LHCN-M2 (cell line): ENCODE measurements around the gene GALK2. TPM values are rescaled to one million over a fixed set of nuclear protein-coding genes. Genes with fewer than 3 reads are reported as not detected.
"Not testable (repeated sequence)": the region's sequence is repeated elsewhere in the genome, so short reads cannot be mapped to it uniquely, and the experiment has no call there.

Experiments
- DNase-seq: peaks from one replicate; pipeline ENCODE4 v3.0.0-alpha.2; 2012; ENCODE audit warnings: low read depth
- total RNA-seq: library from RNA; depleted of rRNA; stranded (reverse); fragments of >200 nt; gene quantifications from 2 replicates; pipeline ENCODE4 v1.2.3, GENCODE V29; 2014

Gene GALK2
- total RNA-seq, 1 experiment from 2014 or later: 26.3 TPM

DNA sequence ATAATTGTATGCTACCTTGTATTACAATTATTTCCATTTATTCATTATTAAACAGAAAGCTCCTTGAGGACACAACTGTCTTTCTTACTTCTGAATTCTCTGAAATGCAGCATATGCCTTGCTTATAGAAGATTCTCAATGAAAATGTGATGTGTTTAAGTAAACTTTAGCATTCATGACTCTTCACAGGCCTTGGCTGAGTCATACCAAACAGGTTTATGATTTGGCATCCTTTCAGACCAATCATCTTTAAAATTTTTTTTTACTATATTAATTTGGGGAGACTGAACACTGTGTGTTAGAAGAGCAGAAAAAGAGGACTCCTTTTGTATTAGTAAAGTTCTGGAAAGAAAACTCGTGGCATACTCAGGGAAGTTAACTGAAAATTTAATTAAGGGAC, 6.4 kb upstream of the GALK2 start:
- DNase-seq: no peak

DNA sequence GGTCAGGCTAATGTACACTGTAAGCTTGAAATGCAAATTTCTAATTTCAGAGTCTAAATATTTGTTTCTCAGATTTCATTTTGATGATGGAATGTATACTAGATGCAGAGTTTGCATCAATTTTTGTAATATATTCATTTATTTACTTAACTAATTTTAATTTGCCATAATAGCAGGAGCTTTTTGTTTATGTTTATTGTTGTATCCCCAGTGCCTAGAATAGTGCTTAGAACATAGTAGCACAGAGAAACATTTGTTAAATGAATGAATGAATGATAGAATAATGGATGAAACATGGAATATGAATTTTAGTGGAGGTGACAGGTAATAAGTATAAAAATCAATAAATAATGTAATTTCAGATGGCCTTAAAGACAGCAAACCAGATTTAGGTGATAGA, 5.2 kb upstream of the GALK2 start:
- no peak for DNase-seq

DNA sequence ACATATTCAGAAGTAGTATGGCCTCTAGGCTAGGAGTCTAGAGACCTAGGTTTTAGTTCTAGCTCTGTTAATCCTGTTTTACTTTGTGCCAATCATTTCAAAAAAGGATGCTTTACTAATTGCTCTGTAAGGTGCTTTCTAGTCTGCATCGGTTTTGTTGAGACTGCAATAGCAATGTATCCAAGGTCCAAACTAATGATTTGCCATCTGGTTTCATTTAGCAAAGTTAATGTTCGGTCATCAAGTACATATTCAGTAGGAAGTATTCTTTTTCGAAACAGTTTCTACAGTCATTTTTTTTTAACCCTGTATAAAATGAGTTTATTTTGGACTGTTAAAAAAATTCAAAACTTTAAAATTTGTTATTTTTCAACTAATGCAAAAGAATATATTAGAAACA, 2.0 kb upstream of the GALK2 start:
- no peak for DNase-seq

DNA sequence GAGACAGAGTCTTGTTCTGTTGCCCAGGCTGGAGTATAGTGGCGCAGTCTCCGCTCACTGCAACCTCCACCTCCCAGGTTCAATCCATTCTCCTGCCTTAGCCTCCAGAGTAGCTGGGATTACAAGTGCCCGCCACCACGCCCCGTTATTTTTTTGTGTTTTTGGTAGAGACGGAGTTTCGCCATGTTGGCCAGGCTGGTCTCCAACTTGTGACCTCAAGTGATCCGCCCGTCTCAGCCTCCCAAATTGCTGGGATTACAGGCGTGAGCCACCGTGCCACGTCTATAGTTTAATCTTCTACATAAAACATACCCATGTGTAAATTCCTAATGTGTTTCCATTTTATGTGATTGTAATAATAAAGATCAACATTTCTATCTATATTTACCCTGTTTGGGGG, 1.7 kb downstream of the GALK2 start:
- DNase-seq: no peak

DNA sequence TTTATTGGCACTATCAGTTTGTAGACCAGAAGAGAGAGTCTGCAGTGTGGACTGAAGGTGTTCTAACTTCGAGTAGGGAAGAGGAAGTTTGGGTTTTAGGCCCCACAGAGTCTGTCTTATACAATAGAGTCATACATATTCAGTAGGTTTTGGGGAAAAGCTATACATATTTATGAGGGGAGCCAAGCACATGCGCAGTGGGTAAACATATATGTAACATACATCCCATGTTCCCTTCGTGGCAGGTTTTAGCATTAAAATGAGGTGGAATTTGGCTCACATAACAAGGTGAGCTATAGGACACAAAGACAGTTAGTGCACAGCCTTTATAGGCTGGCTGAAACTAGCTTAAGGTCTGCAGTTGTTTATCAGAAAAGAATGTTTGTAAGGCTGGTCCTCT, 4.9 kb downstream of the GALK2 start:
- no peak for DNase-seq

DNA sequence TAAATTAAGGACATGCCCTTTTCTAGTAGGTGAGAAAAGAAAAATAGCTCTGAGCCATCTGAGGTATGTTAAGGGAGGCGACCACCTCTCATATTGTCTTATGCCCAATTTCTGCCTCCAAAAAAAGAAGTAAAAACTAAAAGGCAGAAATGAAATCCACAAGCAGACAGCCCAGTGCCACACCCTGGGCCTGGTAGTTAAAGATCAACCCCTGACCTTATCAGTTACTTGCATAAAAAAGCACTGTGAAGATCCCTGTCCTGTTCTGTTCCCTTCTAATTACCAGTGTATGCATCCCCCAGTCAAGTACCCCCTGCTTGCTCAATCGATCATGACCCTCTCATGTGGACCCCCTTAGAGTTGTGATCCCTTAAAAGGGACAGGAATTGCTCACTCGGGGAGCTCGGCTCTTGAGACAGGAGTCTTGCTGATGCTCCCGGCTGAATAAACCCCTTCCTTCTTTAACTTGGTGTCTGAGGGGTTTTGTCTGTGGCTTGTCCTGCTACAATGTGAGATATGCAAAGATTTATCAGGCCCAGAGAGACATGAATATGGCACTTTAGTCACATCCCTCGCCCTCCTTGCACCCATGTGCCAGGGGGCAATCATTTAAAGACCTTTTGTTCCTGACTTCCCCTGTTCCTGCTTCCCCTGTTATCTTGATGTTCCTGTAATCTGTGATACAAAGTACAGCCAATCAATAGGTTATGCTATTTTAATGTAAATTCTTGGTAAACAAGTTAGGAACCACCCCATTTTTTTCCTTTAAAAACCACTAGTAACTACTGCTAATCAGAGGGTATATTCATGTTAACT, 5.7 kb downstream of the GALK2 start:
- DNase-seq: not testable (repeated sequence)

DNA sequence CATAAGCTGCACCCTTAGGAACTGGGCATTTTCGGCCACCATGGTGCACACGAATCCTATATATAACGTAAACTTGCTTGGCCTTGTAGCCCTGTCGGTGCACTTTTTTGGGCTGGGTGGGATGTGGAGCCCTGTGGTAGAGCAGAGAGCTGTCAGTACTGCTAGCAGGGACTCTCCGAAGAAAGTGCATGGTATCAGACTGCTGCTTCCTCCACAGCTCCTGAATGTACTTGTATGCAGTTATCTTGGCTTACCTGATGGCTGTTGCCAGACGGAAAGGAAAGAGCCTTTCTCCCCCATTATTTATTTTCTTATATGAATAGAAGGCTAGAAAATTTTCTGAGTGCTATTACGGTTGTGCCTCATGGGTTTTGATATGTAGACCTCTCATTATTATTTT, 8.4 kb downstream of the GALK2 start:
- no peak for DNase-seq

DNA sequence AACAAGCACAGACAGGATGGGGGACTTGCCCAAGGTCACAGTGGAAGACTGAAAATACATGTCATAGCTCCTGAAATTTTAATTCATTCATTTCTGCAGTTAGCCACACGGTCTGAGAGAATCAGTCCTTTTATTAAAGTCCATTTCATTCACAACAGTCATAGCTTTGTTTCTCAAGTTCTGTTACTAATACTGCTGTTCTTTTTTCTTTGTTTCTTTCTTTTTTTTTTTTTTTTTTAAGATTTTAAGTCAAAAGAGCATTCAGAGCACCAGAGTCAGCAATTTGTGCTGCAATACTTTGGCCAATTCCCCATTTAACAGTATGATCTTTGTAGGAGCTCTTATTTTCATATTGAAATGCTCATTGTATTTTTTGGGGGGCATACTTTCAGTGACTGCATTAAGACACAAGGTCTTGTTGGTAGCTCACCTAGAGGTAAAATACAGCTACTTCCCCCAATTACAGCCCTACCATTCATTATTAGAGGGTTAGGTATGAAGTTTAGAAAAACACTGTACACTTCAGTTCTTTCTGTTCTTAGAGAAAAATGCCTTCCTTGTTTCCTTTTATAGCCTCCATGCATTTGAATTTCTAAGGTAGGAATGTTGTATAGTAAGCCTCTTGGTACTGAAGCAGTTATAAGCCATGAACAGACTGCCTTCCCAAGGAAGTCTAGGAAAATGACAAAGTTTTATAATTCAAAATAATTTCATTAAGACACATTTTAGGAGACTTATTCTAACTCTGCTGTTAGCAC, 9.6 kb downstream of the GALK2 start:
- DNase-seq: no peak

DNA sequence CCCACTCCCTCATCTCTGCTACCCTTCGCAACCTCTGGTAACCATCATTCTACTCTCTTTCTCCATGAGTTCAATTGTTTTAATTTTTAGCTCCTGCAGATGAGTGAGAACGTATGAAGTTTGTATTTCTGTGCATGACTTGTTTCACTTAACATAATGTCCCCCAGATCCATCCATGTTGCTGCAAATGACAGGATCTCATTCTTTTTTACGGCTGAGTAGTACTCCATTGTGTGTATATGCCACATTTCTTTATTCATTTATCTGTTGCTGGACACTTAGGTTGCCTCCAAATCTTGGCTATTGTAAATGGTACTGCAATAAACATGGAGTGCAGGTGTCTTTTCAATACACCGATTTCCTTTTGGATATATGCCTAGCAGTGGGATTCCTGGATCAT, 12.1 kb downstream of the GALK2 start:
- DNase-seq: no peak

DNA sequence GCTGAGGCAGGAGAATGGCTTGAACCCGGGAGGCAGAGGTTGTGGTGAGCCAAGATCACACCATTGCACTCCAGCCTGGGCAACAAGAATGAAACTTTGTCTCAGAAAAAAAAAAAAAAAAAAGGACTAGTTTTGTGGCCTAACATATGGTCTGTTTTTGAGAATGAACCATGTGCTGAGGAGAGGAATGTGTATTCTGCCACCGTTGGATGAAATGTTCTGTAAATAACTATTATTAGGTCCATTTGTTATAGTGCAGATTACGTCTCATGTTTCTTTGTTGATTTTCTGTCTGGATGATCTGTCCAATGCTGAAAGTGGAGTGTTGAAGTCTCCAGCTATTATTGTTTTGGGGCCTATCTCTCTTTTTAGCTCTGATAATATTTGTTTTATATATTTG, 13.7 kb downstream of the GALK2 start:
- not testable (repeated sequence) for DNase-seq

DNA sequence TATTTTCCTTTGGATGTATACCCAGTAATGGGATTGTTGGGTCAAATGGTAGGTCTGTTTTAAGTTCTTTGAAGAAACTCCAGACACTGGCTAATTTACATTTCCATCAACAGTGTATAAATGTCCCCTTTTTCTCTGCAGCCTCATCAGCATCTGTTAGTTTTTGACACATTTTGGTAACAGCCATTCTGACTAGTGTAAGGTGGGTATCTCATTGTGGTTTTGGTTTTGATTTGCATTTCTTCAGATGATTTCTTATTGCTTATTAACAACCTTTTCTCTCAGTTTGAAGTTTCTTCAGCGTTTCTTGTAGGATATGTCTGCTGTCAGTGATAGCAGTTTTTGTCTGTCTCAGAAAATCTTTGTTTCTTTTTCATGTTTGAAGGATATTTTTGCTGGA, 15.4 kb downstream of the GALK2 start:
- no peak for DNase-seq

DNA sequence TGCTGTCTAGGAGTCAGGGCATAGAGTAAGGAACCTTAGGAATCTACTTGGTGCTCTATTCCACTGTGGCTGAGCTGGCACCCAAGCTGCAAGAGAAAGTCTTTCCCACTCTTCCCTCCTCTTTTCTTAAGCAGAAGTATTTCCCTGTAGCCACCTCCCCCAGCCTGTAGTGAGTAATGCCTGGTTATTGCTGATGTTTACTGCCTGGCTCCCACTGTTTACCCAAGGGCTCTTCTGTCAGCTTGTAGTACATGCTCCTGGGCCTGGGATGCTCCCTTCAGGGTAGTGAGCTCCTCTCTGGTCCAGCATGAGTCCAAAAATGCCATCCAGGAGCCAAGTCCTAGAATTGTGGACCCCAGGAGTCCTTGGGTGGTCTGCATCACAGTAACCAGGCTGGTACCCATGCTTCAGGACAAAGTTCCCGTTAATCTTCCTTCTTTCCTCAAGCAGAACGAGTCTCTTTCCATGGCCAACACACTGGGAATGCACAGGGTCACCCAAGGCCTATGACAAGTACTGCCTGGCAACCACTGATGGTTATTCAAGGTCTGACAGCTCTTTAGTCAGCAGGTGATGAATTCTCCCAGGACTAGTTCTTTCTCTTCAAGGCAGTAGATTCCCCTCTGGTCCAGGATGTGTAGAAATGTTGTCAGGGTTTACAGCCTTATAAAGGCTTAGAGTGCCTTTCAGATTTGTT, 17.6 kb downstream of the GALK2 start:
- peak; percentile 19 for DNase-seq

DNA sequence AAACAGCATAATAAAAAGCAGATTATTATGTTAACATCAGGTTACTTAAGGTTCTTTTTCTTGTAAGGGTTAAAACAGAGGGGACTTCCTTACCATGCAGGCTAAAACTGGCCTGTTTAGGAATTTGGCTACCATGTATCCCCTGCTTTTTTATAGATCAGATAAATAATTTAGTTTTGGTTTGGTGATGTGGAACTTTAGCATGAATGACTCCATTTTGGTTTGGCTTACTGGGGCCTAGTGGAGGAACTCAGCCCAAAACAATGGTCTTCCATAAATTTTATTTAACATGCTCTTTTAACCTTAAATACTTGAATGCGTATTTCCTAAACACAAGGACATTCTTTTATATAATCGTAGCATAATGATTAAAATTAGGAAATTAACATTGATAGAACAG, 18.9 kb downstream of the GALK2 start:
- no peak for DNase-seq

DNA sequence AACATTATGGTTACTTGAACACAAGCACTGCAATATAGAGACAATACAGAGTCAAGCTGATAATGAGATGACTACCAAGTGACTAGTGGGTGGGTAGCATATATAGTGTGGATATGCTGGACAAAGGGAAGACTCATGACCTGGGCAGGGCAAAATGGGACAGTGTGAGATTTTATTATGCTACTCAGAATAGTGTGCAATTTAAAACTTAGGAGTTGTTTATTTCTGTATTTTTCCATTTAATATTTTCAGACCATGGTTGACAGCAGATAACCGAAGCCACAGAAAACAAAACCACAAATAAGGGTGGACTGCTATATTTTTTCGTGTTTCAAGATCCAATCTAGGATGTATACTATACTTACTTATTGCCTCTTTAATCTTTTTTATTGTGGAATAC, 19.6 kb downstream of the GALK2 start:
- DNase-seq: peak; percentile 8

DNA sequence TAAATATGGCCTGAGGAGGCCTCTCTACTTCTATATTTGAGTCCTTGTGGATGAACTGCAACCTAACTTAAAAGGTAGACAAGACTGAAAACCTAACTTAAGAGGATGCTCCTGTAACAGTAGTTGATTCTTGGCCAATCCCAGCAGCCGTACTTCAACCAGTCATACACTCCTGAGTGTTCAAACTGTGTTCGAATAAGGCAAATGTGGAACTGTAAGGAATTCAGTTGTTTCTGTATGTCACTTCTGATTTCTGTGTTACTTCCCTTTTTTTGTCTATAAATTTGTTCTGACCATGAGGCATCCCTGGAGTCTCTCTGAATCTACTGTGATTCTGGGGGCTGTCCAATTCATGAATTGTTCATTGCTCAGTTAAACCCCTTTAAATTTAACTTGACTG, 20.5 kb downstream of the GALK2 start:
- no peak for DNase-seq

DNA sequence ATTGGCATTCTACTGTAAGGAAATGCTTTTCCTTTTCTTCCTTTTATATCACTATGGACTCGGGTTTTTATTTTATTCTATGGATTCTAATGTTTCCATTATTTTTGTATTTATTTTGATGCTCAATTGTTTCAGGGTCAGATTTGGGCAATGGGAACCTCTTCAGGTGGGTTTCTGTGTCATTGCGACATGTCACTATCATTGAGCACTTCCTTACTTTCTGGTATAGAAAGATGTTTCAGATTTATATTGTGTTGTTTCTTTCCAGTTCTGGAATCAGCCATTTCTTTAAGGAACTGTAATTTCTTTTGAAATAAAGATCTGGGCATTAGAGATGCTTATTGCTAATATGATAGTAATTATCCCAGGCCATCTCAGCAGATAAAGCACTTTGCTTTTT, 21.8 kb downstream of the GALK2 start:
- DNase-seq: no peak

DNA sequence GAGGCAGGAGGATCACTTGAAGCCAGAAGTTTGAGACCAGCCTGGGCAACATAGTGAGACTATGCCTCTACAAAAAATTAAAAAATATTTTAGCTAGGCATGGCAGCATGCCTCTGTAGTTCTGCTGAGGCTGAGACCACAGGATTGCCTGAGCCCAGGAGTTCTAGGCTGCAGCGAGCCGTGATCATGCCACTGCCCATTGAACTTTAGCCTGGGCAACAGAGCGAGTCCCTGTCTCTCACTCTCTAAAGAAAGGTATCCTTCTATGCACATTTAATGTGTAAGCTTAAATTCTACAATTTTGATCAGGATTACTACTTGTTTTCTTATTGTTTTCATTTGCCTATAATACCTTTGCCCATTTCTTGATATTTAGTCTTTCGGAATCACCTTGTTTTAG, 26.8 kb downstream of the GALK2 start:
- DNase-seq: no peak

DNA sequence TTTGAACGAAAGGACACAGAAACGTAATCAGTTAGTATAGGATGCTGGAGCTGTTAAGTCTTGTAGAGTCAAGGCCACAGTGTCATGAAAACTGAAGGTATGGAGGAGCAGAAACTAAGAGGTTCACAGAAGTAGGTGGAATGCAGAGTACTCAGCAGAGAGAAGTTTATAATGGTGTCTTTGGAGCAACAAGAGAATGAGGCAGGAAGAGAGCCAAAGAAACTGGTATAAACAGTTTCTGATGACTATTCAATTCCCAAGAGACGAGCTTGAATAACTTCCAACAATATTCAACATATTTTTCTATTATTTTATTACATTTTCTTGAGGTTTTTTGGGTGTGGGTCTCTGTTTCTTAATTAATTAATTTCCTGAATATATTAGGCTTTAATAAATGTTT, 29.6 kb downstream of the GALK2 start:
- DNase-seq: peak; percentile 11

DNA sequence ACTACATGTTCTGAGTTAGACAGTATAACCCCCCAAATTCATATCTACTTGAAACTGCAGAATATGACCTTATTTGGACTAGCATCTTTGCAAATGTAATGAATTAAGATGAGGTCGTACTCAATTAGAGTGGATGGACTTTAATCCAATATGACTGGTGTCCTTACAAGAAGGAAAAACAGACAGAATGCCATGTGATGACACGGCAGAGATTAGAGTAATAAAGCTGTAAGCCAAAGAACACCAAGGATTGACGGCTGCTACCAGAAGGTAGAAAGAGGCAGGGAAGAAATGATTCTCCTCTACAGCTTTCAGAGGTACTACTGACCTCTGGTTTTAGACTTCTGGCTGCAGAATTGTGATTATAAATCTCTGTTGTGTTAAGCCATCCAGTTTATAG, 30.3 kb downstream of the GALK2 start:
- DNase-seq: no peak

DNA sequence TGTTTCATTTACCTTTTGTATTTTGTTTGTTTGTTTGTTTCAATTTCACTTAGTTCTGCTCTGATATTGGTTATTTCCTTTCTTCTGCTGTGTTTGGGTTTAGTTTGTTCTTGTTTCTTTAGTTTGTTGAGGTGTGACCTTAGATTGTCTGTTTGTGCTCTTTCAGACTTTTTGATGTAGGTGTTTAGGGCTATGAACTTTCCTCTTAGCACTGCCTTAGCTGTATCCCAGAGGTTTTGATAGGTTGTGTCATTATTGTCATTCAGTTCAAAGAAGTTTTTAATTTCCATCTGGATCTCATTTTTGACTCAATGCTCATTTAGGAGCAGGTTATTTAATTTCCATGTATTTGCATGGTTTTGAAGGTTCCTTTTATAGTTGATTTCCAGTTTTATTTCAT, 38.1 kb downstream of the GALK2 start:
- not testable (repeated sequence) for DNase-seq

DNA sequence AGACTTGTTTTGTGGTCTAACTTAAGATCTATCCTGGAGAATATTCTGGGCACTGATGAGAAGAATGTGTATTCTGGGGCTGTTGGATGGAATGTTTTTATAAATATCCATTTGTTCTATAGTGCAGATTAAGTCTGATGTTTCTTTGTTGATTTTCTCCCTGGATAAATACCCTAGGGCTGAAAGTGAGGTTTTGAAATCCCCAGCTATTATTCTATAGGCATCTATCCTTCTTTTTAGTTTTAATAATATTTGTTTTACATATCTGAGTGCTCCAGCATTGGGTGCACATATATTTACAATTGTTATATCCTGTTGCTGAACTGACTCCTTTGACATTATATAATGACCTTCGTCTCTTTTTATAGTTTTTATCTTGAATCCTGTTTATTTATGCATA, 42.9 kb downstream of the GALK2 start:
- no peak for DNase-seq
